NCI-H774 (cell line): ENCODE measurements around the gene PVALEF.
"Not testable (repeated sequence)": the region's sequence is repeated elsewhere in the genome, so short reads cannot be mapped to it uniquely, and the experiment has no call there.

Experiments
- DNase-seq: peaks from one replicate; lab custom pipeline; 2025; lab: John Stamatoyannopoulos, UW

Gene PVALEF

GRCh38 chr17:81143717-81144422, 21.4 kb upstream of the PVALEF start:
- no peak for DNase-seq

- no peak for DNase-seq
Observed at GRCh38 chr17:81144423-81144781, 20.9 kb upstream of the PVALEF start.

GRCh38 chr17:81146208-81146607, 19.1 kb upstream of the PVALEF start:
- not testable (repeated sequence) for DNase-seq

GRCh38 chr17:81147701-81148100, 17.6 kb upstream of the PVALEF start:
- DNase-seq = no peak

GRCh38 chr17:81148571-81148970, 16.7 kb upstream of the PVALEF start:
- no peak for DNase-seq

- no peak for DNase-seq
Observed at GRCh38 chr17:81148986-81149533, 16.2 kb upstream of the PVALEF start.

- no peak for DNase-seq
Observed at GRCh38 chr17:81150377-81151077, 14.8 kb upstream of the PVALEF start.

- DNase-seq = no peak
Observed at GRCh38 chr17:81151278-81151677, 14.0 kb upstream of the PVALEF start.

- no peak for DNase-seq
Observed at GRCh38 chr17:81152288-81152828, 12.9 kb upstream of the PVALEF start.

- DNase-seq = no peak
Observed at GRCh38 chr17:81153340-81153803, 11.9 kb upstream of the PVALEF start.

- DNase-seq = not testable (repeated sequence)
Observed at GRCh38 chr17:81154016-81154415, 11.3 kb upstream of the PVALEF start.

GRCh38 chr17:81154961-81155360, 10.3 kb upstream of the PVALEF start:
- no peak for DNase-seq

GRCh38 chr17:81156866-81157805, 8.2 kb upstream of the PVALEF start:
- DNase-seq = no peak

- no peak for DNase-seq
Observed at GRCh38 chr17:81157848-81158687, 7.2 kb upstream of the PVALEF start.

- DNase-seq = no peak
Observed at GRCh38 chr17:81158688-81159590, 6.4 kb upstream of the PVALEF start.

- DNase-seq = no peak
Observed at GRCh38 chr17:81159611-81160265, 5.6 kb upstream of the PVALEF start.

GRCh38 chr17:81160306-81160705, 5.0 kb upstream of the PVALEF start:
- DNase-seq = no peak

- DNase-seq = no peak
Observed at GRCh38 chr17:81160747-81161453, 4.4 kb upstream of the PVALEF start.

- no peak for DNase-seq
Observed at GRCh38 chr17:81161536-81161935, 3.8 kb upstream of the PVALEF start.
